Keratinocyte (primary cell): ENCODE results near the gene ENO3. TPM values are rescaled to one million over a fixed set of nuclear protein-coding genes. Genes with fewer than 3 reads are reported as not detected.

Experiments used
- DNase-seq: peaks from one replicate; pipeline ENCODE4 v3.0.0-alpha.2; 2011; ENCODE audit warnings: low read depth, missing footprints, low spot score
- FAIRE-seq: peaks from 2 replicates; lab custom pipeline; 2011; peaks lifted over from hg19 to GRCh38; lab: Jason Lieb, UNC
- H2AFZ ChIP-seq: 2 replicates; pipeline ENCODE4 v1.6.0; 2012; ENCODE audit warnings: low read length, control low read depth, inconsistent platforms; ENCODE audit not compliant: control insufficient read depth
- H3K27ac ChIP-seq: 2 replicates; pipeline ENCODE4 v1.5.1; 2011; ENCODE audit warnings: low read length; ENCODE audit not compliant: control insufficient read depth, insufficient read depth
- H3K27me3 ChIP-seq: 3 replicates; pipeline ENCODE4 v1.6.0; 2011; ENCODE audit warnings: low read length; ENCODE audit not compliant: control insufficient read depth, insufficient read depth; ENCODE audit errors: extremely low read depth
- H3K36me3 ChIP-seq, 2 experiments: 2 replicates in 1 of 2; 3 replicates in 1 of 2; pipeline ENCODE4 v1.5.1; 2011; ENCODE audit warnings: low read length in 2 of 2, mild to moderate bottlenecking in 1 of 2; ENCODE audit not compliant: control insufficient read depth in 2 of 2, insufficient read depth in 2 of 2; ENCODE audit errors: extremely low read depth in 1 of 2
- H3K4me1 ChIP-seq: 3 replicates; pipeline ENCODE4 v1.5.1; 2011; ENCODE audit warnings: low read length; ENCODE audit not compliant: control insufficient read depth, insufficient read depth; ENCODE audit errors: extremely low read depth
- H3K4me2 ChIP-seq: 3 replicates; pipeline ENCODE4 v1.6.0; 2011; ENCODE audit warnings: low read depth, low read length; ENCODE audit not compliant: control insufficient read depth, insufficient read depth; ENCODE audit errors: extremely low read depth
- H3K4me3 ChIP-seq, 3 experiments: fragments of 200-600 bp in 1 of 3; sonication (generic) in 1 of 3; 2 replicates in 2 of 3; 3 replicates in 1 of 3; pipeline ENCODE4 v1.5.1; 2011 to 2016; ENCODE audit warnings: low read length in 3 of 3, mild to moderate bottlenecking in 3 of 3, control low read depth in 2 of 3, inconsistent platforms in 1 of 3, low read depth in 1 of 3, mixed read lengths in 1 of 3, mixed run types in 1 of 3, moderate library complexity in 1 of 3; ENCODE audit not compliant: control insufficient read depth in 2 of 3, insufficient read depth in 2 of 3; ENCODE audit errors: extremely low read depth in 1 of 3
- H3K79me2 ChIP-seq: 2 replicates; pipeline ENCODE4 v1.6.0; 2012; ENCODE audit warnings: low read length; ENCODE audit not compliant: control insufficient read depth, insufficient read depth
- H3K9ac ChIP-seq: 3 replicates; pipeline ENCODE4 v1.6.0; 2011; ENCODE audit warnings: low read length; ENCODE audit not compliant: control insufficient read depth, insufficient read depth; ENCODE audit errors: extremely low read depth
- H3K9me1 ChIP-seq: 3 replicates; pipeline ENCODE4 v1.6.0; 2011; ENCODE audit warnings: low read length; ENCODE audit not compliant: control insufficient read depth, insufficient read depth; ENCODE audit errors: extremely low read depth
- H3K9me3 ChIP-seq: 2 replicates; pipeline ENCODE4 v1.5.1; 2012; ENCODE audit warnings: low read depth, low read length; ENCODE audit not compliant: control insufficient read depth
- H4K20me1 ChIP-seq: 3 replicates; pipeline ENCODE4 v1.6.0; 2011; ENCODE audit warnings: low read length; ENCODE audit not compliant: control insufficient read depth, insufficient read depth; ENCODE audit errors: extremely low read depth
- CTCF ChIP-seq, 3 experiments: IDR thresholded peaks in 1 of 3; conservative IDR thresholded peaks in 1 of 3; optimal IDR thresholded peaks in 1 of 3; 2 replicates in 2 of 3; 3 replicates in 1 of 3; pipeline versions ENCODE3 to v1.5.1; 2011; ENCODE audit warnings: low read length in 3 of 3, mild to moderate bottlenecking in 3 of 3, moderate library complexity in 2 of 3, control low read depth in 1 of 3, inconsistent platforms in 1 of 3; ENCODE audit not compliant: insufficient read depth in 2 of 3; ENCODE audit errors: extremely low read depth in 1 of 3
- EZH2 ChIP-seq: IDR thresholded peaks from one replicate; pipeline ENCODE4 v1.6.1; 2012; ENCODE audit warnings: inconsistent platforms, mild to moderate bottlenecking, low read length, moderate library complexity
- dilution Hi-C: fragments of 300-500 bp; cut with MboI; formaldehyde crosslinking; loops from one replicate; pipeline ENCODE4 v1.7.0; 2020; ENCODE audit warnings: low sequenced_read_pairs; ENCODE audit not compliant: extremely low pct_ligation_motif_present
- polyA plus RNA-seq, 5 experiments: library from polyadenylated mRNA; depleted of rRNA in 3 of 5; stranded (reverse) in 3 of 5; stranded (forward) in 1 of 5; unstranded in 1 of 5; fragments of >200 nt; gene quantifications; 1 replicate in 1 of 5; 2 replicates in 3 of 5; 3 replicates in 1 of 5; pipeline versions ENCODE4 v1.2.1 to v1.2.3, GENCODE V29; 2011 to 2012; ENCODE audit warnings: missing spikeins in 2 of 5, low read depth in 1 of 5, low replicate concordance in 1 of 5

The ENO3 gene
- polyA plus RNA-seq, 1 donor (not counting 4 experiments of a cell fraction or from before 2014, with no cell fraction given), result 2.4 TPM

DNA sequence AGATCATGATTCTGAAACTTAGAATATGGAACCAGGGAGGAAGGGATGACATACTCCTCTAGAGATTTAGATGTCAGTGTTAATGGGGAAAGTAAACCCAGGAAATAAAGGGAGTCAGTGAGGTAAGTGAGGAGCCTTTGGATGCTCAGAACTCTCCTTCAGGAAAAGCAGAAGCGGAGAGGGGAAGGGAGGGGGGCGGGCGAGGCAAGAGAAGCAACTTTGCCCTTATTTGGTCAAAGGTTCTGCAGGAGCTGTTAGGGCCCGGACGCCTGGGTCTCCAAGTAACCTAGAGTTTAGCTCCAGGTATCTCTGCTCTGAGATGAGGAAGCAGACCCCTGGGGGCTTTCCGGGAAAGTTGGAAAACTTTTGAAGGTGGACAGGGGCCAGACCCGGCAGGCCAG is 3.9 kb upstream of the ENO3 start:
- H2AFZ ChIP-seq, result no peak overlapping the region
- H4K20me1 ChIP-seq, result peaks cover 15% of the 10 kb centered on the region
- peaks cover 35% of the 10 kb centered on the region for H3K4me1 ChIP-seq
- no peaks in the 10 kb centered on the region for H3K9me1 ChIP-seq
- dilution Hi-C loops, result loop anchor here (10.0 kb wide), 1 partner anchor 58 kb away; no protein-coding TSS in a partner anchor
- H3K4me3 ChIP-seq, result peak overlapping the region; percentile 96 to 99 (median 97)
- H3K4me2 ChIP-seq, result peak overlapping the region; percentile 100
- H3K36me3 ChIP-seq, result peaks cover 27 to 34% of the 10 kb centered on the region in 2 experiments
- peak overlapping the region; percentile 94 for H3K9ac ChIP-seq
- no peaks in the 10 kb centered on the region for H3K27me3 ChIP-seq
- no peak for FAIRE-seq
- peaks cover 46% of the 10 kb centered on the region for H3K79me2 ChIP-seq
- no peaks in the 10 kb centered on the region for H3K9me3 ChIP-seq
- TF ChIP-seq EZH2 (no peak), CTCF (optimal IDR thresholded peaks at IDR 0.05 in 1 of 3, IDR thresholded peaks at IDR 0.05 in 1 of 3, conservative IDR thresholded peaks at IDR 0.05 in 1 of 3; ENCODE audit: extremely low read depth in 1 of 3, insufficient read depth in 2 of 3, low read length in 3 of 3) (no peak)
- no peak for DNase-seq
- peak overlapping the region; percentile 89 for H3K27ac ChIP-seq

DNA sequence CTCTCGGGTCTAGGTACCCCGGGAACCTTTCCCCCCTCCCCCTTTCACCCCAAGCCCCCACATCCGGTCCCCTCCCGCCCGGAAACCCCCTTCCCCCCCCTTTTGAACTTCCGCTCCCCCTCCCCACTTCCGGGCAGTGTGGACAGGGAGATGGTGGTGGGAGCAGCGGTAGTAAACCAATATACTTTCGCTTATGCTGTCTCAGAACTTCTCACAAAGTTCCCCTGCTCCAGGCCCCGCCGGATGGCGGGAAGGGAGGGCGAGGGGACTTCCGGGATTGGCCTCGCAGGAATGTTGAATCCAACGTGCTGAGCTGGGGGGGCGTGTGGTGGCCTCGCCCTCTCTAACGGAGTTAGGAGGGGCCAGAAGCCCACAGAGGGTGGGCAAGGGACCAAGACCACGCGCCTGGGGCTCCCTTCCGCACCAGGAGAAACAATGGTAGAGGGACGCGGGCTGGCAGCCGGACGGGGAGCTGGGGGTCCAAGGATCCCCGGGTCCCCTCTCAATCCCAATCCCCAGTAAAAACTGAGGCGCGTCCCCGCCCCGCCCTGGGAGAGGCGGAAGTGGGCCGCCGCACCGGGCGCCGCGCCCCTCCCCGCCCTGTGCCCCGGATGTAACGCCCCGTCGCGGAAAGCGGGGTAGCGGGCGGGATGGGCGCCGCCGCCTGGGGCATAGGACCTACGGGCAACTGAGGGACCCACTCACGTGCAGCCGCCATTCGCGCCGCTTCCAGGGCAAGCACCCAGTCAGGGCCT is 3.3 kb upstream of the ENO3 start:
- Histone ChIP-seq H2AFZ (no peak overlapping the region), H3K36me3 (peaks cover 23 to 31% of the 10 kb centered on the region in 2 experiments), H3K79me2 (peaks cover 40% of the 10 kb centered on the region), H3K27me3 (no peaks in the 10 kb centered on the region), H3K27ac (peak overlapping the region; percentile 89), H3K4me1 (peaks cover 34% of the 10 kb centered on the region), H3K4me2 (peak overlapping the region; percentile 100), H4K20me1 (peaks cover 15% of the 10 kb centered on the region), H3K9me1 (no peaks in the 10 kb centered on the region), H3K9ac (peak overlapping the region; percentile 94), H3K9me3 (no peaks in the 10 kb centered on the region), H3K4me3 (peak overlapping the region; percentile 96 to 99 (median 97))
- dilution Hi-C loops, result loop anchor here (10.0 kb wide), 1 partner anchor 57 kb away; no protein-coding TSS in a partner anchor
- DNase-seq, result no peak
- no peak for TF ChIP-seq EZH2
- TF ChIP-seq CTCF (optimal IDR thresholded peaks at IDR 0.05 in 1 of 3, IDR thresholded peaks at IDR 0.05 in 1 of 3, conservative IDR thresholded peaks at IDR 0.05 in 1 of 3; ENCODE audit: extremely low read depth in 1 of 3, insufficient read depth in 2 of 3, low read length in 3 of 3), result no peak
- no peak for FAIRE-seq
